ENCODE results near the gene ADH1B.

The ADH1B gene

DNA sequence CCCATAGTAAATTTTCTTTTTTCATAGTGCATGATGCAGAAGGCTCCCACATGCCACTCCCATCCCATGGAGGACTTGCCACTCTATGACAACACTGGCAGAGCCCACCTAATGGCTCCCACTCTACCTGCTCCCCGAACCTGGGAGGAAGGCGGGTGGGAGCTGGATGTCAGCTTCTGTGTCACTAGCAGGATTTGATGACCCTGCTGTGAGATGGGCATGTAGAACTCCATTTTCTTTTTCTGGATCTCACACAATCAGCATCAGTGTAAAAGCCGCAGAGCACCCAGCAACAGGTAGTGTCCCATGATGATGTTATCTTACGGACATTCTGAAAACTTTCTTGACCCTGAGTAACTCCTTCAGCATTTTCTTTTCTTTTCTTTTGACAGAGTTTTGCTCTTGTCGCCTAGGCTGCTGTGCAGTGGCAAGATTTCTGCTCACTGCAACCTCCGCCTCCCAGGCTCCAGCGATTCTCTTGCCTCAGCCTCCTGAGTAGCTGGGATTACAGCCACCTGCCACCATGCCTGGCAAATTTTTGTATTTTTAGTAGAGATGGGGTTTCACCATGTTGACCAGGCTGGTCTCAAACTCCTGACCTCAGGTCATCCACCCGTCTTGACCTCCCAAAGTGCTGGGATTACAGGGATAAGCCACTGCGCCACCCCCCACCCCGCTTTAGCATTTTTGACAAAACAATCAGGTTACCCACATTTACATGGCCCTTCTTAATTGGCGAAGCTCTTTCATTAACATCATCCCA is 15.4 kb downstream of the ADH1B start:
- H3K14ac ChIP-seq (ENCODE audit: low read length): no peak overlapping the region
- no peaks in the 10 kb centered on the region for H3K4me1 ChIP-seq (ENCODE audit: control insufficient read depth in 2 of 2, insufficient read depth in 1 of 2, low read depth in 1 of 2, low read length in 2 of 2)
- H4K91ac ChIP-seq (ENCODE audit: low read depth, low read length, poor library complexity): no peak overlapping the region
- H3K9ac ChIP-seq (ENCODE audit: low read depth, low read length, poor library complexity): no peak overlapping the region
- H2BK12ac ChIP-seq (ENCODE audit: low read length): no peak overlapping the region
- no peak overlapping the region for H3K18ac ChIP-seq (ENCODE audit: low read length)
- no peaks in the 10 kb centered on the region for H3K27me3 ChIP-seq (ENCODE audit: control insufficient read depth in 3 of 3, insufficient read depth in 3 of 3, low read depth in 1 of 3, low read length in 3 of 3)
- no peaks in the 10 kb centered on the region for H3K36me3 ChIP-seq (replicated peaks in 1 of 2; ENCODE audit: control insufficient read depth in 2 of 2, insufficient read depth in 2 of 2, low read length in 2 of 2)
- no peak overlapping the region for H3K4me2 ChIP-seq (ENCODE audit: insufficient read depth, low read length, poor library complexity, severe bottlenecking)
- DNase-seq (ENCODE audit: low spot score): no peak
- H2BK15ac ChIP-seq (ENCODE audit: low read length): no peak overlapping the region
- no peak overlapping the region for H2BK5ac ChIP-seq (ENCODE audit: low read length)
- H2AFZ ChIP-seq (ENCODE audit: low read length): no peak overlapping the region
- H3K4me3 ChIP-seq (ENCODE audit: low read length in 2 of 2): no peak overlapping the region
- H3K79me1 ChIP-seq (ENCODE audit: low read depth, low read length): no peaks in the 10 kb centered on the region
- no peak overlapping the region for H3K4ac ChIP-seq (ENCODE audit: low read length)
- no peak overlapping the region for H3K27ac ChIP-seq (replicated peaks; ENCODE audit: low read length)
- WGBS, 2 donors (ENCODE audit: extremely low coverage in 2 of 2, insufficient read length in 2 of 2, insufficient replicate concordance in 1 of 2): no CpG with 5 or more reads among the region's 11 CpGs
- no peak overlapping the region for H2BK120ac ChIP-seq (ENCODE audit: low read depth, low read length)
- no peak overlapping the region for H2AK5ac ChIP-seq (ENCODE audit: low read depth, low read length)
- no peak overlapping the region for H3K23ac ChIP-seq (ENCODE audit: low read depth, low read length, poor library complexity)
- no peak overlapping the region for H4K8ac ChIP-seq (ENCODE audit: low read depth, low read length)
- no peaks in the 10 kb centered on the region for H3K9me3 ChIP-seq (replicated peaks in 1 of 2; ENCODE audit: control insufficient read depth in 2 of 2, insufficient read depth in 1 of 2, low read depth in 1 of 2, low read length in 2 of 2)

DNA sequence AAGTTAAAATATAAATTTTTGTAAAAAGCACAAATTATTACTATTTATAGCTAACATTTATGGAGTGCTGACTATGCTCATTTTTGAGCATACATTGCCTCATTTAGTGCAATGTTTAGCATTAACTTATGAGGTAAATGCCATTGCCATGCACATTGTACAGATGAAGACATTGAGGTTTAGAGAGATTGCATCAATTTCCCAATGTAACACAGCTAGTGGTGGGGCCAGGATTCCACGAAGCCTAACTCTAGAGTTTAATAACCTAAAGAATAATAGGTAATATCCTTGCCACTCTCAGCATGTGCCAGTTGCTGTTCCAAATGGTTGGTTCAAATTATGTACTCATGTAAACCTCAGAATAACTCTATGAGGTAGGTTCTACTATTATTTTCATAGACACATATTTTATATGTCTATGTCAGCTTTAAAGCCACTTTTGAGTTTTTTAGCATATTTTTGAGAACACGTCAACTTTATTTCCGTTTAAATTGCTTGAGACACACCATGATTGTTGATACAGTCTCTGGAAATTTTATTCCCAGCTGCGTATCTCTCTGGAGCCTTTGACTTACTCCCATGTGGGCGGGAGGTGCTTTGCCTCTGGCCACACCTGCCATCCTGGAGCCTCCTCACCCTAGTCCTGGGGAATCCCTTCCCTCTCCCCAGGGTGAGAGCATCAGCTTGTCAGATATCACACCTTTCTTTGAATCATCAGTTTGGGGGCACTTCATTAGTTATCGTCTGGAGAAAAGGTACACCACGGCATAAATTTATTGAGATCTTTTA is 19.6 kb downstream of the ADH1B start:
- H3K79me1 ChIP-seq (ENCODE audit: low read depth, low read length): no peaks in the 10 kb centered on the region
- H3K23ac ChIP-seq (ENCODE audit: low read depth, low read length, poor library complexity): no peak overlapping the region
- H4K91ac ChIP-seq (ENCODE audit: low read depth, low read length, poor library complexity): no peak overlapping the region
- no peak overlapping the region for H2BK5ac ChIP-seq (ENCODE audit: low read length)
- H3K9ac ChIP-seq (ENCODE audit: low read depth, low read length, poor library complexity): no peak overlapping the region
- WGBS, 2 donors (ENCODE audit: extremely low coverage in 2 of 2, insufficient read length in 2 of 2, insufficient replicate concordance in 1 of 2): no CpG with 5 or more reads among the region's 7 CpGs
- no peak overlapping the region for H3K4ac ChIP-seq (ENCODE audit: low read length)
- H3K36me3 ChIP-seq (replicated peaks in 1 of 2; ENCODE audit: control insufficient read depth in 2 of 2, insufficient read depth in 2 of 2, low read length in 2 of 2): no peaks in the 10 kb centered on the region
- no peak overlapping the region for H3K4me3 ChIP-seq (ENCODE audit: low read length in 2 of 2)
- no peak overlapping the region for H4K8ac ChIP-seq (ENCODE audit: low read depth, low read length)
- no peak overlapping the region for H2BK120ac ChIP-seq (ENCODE audit: low read depth, low read length)
- H3K14ac ChIP-seq (ENCODE audit: low read length): no peak overlapping the region
- DNase-seq (ENCODE audit: low spot score): no peak
- H3K4me1 ChIP-seq (ENCODE audit: control insufficient read depth in 2 of 2, insufficient read depth in 1 of 2, low read depth in 1 of 2, low read length in 2 of 2): no peaks in the 10 kb centered on the region
- H3K18ac ChIP-seq (ENCODE audit: low read length): no peak overlapping the region
- no peak overlapping the region for H2BK12ac ChIP-seq (ENCODE audit: low read length)
- no peak overlapping the region for H3K4me2 ChIP-seq (ENCODE audit: insufficient read depth, low read length, poor library complexity, severe bottlenecking)
- H2AK5ac ChIP-seq (ENCODE audit: low read depth, low read length): no peak overlapping the region
- H2AFZ ChIP-seq (ENCODE audit: low read length): no peak overlapping the region
- H2BK15ac ChIP-seq (ENCODE audit: low read length): no peak overlapping the region
- H3K9me3 ChIP-seq (replicated peaks in 1 of 2; ENCODE audit: control insufficient read depth in 2 of 2, insufficient read depth in 1 of 2, low read depth in 1 of 2, low read length in 2 of 2): no peaks in the 10 kb centered on the region
- no peaks in the 10 kb centered on the region for H3K27me3 ChIP-seq (ENCODE audit: control insufficient read depth in 3 of 3, insufficient read depth in 3 of 3, low read depth in 1 of 3, low read length in 3 of 3)
- H3K27ac ChIP-seq (replicated peaks; ENCODE audit: low read length): no peak overlapping the region

DNA sequence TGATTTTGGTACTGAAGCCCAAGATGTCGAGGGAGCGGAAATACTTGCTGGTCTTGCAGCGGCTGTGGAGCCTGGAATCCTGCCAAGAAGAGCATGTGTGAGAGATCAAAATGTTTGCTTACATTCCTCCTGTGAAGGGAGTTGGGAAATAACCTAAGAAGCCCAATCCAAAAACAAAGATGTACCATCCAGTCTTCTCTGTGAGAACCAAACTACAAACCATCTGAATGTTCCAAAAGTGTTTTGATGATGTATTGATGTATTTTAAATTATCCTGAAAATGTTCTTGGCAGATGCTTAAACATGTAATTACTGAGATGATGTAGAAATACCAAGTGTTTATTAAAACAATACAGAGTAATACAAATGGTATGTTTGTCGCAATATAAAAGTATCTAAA is 20.3 kb downstream of the ADH1B start:
- Histone ChIP-seq H2BK15ac (ENCODE audit: low read length) (no peak overlapping the region), H3K4me1 (ENCODE audit: control insufficient read depth in 2 of 2, insufficient read depth in 1 of 2, low read depth in 1 of 2, low read length in 2 of 2) (no peaks in the 10 kb centered on the region), H3K36me3 (replicated peaks in 1 of 2; ENCODE audit: control insufficient read depth in 2 of 2, insufficient read depth in 2 of 2, low read length in 2 of 2) (no peaks in the 10 kb centered on the region), H4K91ac (ENCODE audit: low read depth, low read length, poor library complexity) (no peak overlapping the region), H2BK120ac (ENCODE audit: low read depth, low read length) (no peak overlapping the region), H3K4me2 (ENCODE audit: insufficient read depth, low read length, poor library complexity, severe bottlenecking) (no peak overlapping the region), H2AFZ (ENCODE audit: low read length) (no peak overlapping the region), H3K27ac (replicated peaks; ENCODE audit: low read length) (no peak overlapping the region), H2BK5ac (ENCODE audit: low read length) (no peak overlapping the region), H3K4me3 (ENCODE audit: low read length in 2 of 2) (no peak overlapping the region), H3K79me1 (ENCODE audit: low read depth, low read length) (no peaks in the 10 kb centered on the region), H3K9me3 (replicated peaks in 1 of 2; ENCODE audit: control insufficient read depth in 2 of 2, insufficient read depth in 1 of 2, low read depth in 1 of 2, low read length in 2 of 2) (no peaks in the 10 kb centered on the region), H4K8ac (ENCODE audit: low read depth, low read length) (no peak overlapping the region), H2AK5ac (ENCODE audit: low read depth, low read length) (no peak overlapping the region), H2BK12ac (ENCODE audit: low read length) (no peak overlapping the region), H3K27me3 (ENCODE audit: control insufficient read depth in 3 of 3, insufficient read depth in 3 of 3, low read depth in 1 of 3, low read length in 3 of 3) (no peaks in the 10 kb centered on the region), H3K23ac (ENCODE audit: low read depth, low read length, poor library complexity) (no peak overlapping the region), H3K14ac (ENCODE audit: low read length) (no peak overlapping the region), H3K4ac (ENCODE audit: low read length) (no peak overlapping the region), H3K18ac (ENCODE audit: low read length) (no peak overlapping the region), H3K9ac (ENCODE audit: low read depth, low read length, poor library complexity) (no peak overlapping the region)
- WGBS, 2 donors (ENCODE audit: extremely low coverage in 2 of 2, insufficient read length in 2 of 2, insufficient replicate concordance in 1 of 2): no CpG with 5 or more reads among the region's 4 CpGs
- DNase-seq (ENCODE audit: low spot score): no peak

DNA sequence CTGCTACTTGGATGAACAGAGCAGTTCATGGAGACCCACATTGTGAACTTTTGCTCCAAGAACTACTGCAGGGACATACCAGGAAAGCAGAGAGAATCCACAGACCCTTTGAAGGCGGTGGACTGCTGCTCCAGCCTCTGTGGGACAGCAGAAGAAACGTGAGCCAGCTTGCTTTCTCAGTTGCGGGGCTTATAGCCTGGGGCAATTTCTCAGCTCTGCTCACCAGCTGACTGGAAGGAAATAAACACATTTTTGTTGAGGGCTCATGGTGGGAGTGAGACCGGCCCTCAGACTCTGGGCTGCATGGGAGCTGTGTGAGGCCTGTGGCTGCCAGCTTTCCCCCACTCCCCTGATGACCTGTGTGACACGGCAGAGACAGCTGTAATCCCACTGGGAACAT is 27.8 kb downstream of the ADH1B start:
- Histone ChIP-seq H3K79me1 (ENCODE audit: low read depth, low read length) (no peaks in the 10 kb centered on the region), H3K4me3 (ENCODE audit: low read length in 2 of 2) (no peak overlapping the region), H3K23ac (ENCODE audit: low read depth, low read length, poor library complexity) (no peak overlapping the region), H2AFZ (ENCODE audit: low read length) (no peak overlapping the region), H3K9ac (ENCODE audit: low read depth, low read length, poor library complexity) (no peak overlapping the region), H3K4me2 (ENCODE audit: insufficient read depth, low read length, poor library complexity, severe bottlenecking) (no peak overlapping the region), H3K36me3 (replicated peaks in 1 of 2; ENCODE audit: control insufficient read depth in 2 of 2, insufficient read depth in 2 of 2, low read length in 2 of 2) (no peaks in the 10 kb centered on the region), H2BK12ac (ENCODE audit: low read length) (no peak overlapping the region), H2BK120ac (ENCODE audit: low read depth, low read length) (no peak overlapping the region), H2BK5ac (ENCODE audit: low read length) (no peak overlapping the region), H2AK5ac (ENCODE audit: low read depth, low read length) (no peak overlapping the region), H3K4me1 (ENCODE audit: control insufficient read depth in 2 of 2, insufficient read depth in 1 of 2, low read depth in 1 of 2, low read length in 2 of 2) (no peaks in the 10 kb centered on the region), H3K14ac (ENCODE audit: low read length) (no peak overlapping the region), H3K18ac (ENCODE audit: low read length) (no peak overlapping the region), H3K4ac (ENCODE audit: low read length) (no peak overlapping the region), H4K91ac (ENCODE audit: low read depth, low read length, poor library complexity) (no peak overlapping the region), H3K9me3 (replicated peaks in 1 of 2; ENCODE audit: control insufficient read depth in 2 of 2, insufficient read depth in 1 of 2, low read depth in 1 of 2, low read length in 2 of 2) (peaks cover 0 to 2% of the 10 kb centered on the region in 2 donors), H3K27me3 (ENCODE audit: control insufficient read depth in 3 of 3, insufficient read depth in 3 of 3, low read depth in 1 of 3, low read length in 3 of 3) (no peaks in the 10 kb centered on the region), H2BK15ac (ENCODE audit: low read length) (no peak overlapping the region), H3K27ac (replicated peaks; ENCODE audit: low read length) (no peak overlapping the region), H4K8ac (ENCODE audit: low read depth, low read length) (no peak overlapping the region)
- WGBS, 2 donors (ENCODE audit: extremely low coverage in 2 of 2, insufficient read length in 2 of 2, insufficient replicate concordance in 1 of 2): no CpG with 5 or more reads among the region's 5 CpGs
- no peak for DNase-seq (ENCODE audit: low spot score)
